Caco-2 (cell line): Measurements from ENCODE around the gene CTF1. TPM values are rescaled to one million over a fixed set of nuclear protein-coding genes. Genes with fewer than 3 reads are reported as not detected.

Experiments used
- BruUV-seq: library from RNA; stranded (reverse); fragments of 400-500 nt; replicated peaks from 2 replicates; lab custom pipeline; 2021; lab: Mats Ljungman, UMichigan
- CTCF ChIA-PET: fragments of 300-600 bp; sonication (Branson Sonifier 250); formaldehyde crosslinking; loops from one replicate; lab custom pipeline; 2022; ENCODE audit warnings: antibody characterized with exemption; lab: Charles Lee
- POLR2A ChIA-PET: fragments of 300-600 bp; sonication (Branson Sonifier 250); formaldehyde crosslinking; loops from one replicate; lab custom pipeline; 2022; ENCODE audit warnings: antibody characterized with exemption; lab: Charles Lee
- DNase-seq, 2 experiments: peaks; one replicate each; pipeline versions ENCODE4 v3.0.0 to v3.0.0-alpha.2; 2020 to 2022
- H3K27me3 ChIP-seq: replicated peaks from 2 replicates; pipeline ENCODE4 v1.6.0; 2011; ENCODE audit warnings: low read length; ENCODE audit not compliant: control insufficient read depth, insufficient read depth
- H3K36me3 ChIP-seq: 2 replicates; pipeline ENCODE4 v1.5.1; 2011; ENCODE audit warnings: low read length; ENCODE audit not compliant: control insufficient read depth, insufficient read depth
- H3K4me1 ChIP-seq: fragments of 250-450 bp; sonication (Bioruptor Pico); 2 replicates; pipeline ENCODE4 v1.5.1; 2020; ENCODE audit warnings: mild to moderate bottlenecking
- H3K4me3 ChIP-seq: 2 replicates; pipeline ENCODE4 v1.5.1; 2011; ENCODE audit warnings: low read depth, mild to moderate bottlenecking, control low read depth, low read length
- H3K9me3 ChIP-seq: fragments of 250-450 bp; sonication (Bioruptor Pico); 2 replicates; pipeline ENCODE4 v1.5.1; 2020; ENCODE audit warnings: mild to moderate bottlenecking, moderate library complexity
- H3K27ac Mint-ChIP-seq: one replicate; pipeline ENCODE4 v1.8.0; 2022; ENCODE audit warnings: mixed read lengths; ENCODE audit not compliant: unreplicated experiment
- H3K27me3 Mint-ChIP-seq: one replicate; pipeline ENCODE4 v1.8.0; 2022; ENCODE audit warnings: mixed read lengths; ENCODE audit not compliant: insufficient read depth, unreplicated experiment
- H3K36me3 Mint-ChIP-seq: one replicate; pipeline ENCODE4 v1.8.0; 2022; ENCODE audit warnings: mild to moderate bottlenecking, mixed read lengths; ENCODE audit not compliant: insufficient read depth, unreplicated experiment
- H3K4me1 Mint-ChIP-seq: one replicate; pipeline ENCODE4 v1.8.0; 2022; ENCODE audit warnings: low read depth, mixed read lengths; ENCODE audit not compliant: unreplicated experiment
- H3K4me3 Mint-ChIP-seq: one replicate; pipeline ENCODE4 v1.8.0; 2022; ENCODE audit warnings: mild to moderate bottlenecking, moderate library complexity, mixed read lengths; ENCODE audit not compliant: unreplicated experiment
- H3K9me3 Mint-ChIP-seq: one replicate; pipeline ENCODE4 v1.8.0; 2022; ENCODE audit warnings: mixed read lengths; ENCODE audit not compliant: unreplicated experiment
- intact Hi-C: fragments of 100-400 bp; cut with micrococcal nuclease; formaldehyde crosslinking; loops from one replicate; pipeline ENCODE4 v1.10.0; 2022; ENCODE audit not compliant: unreplicated experiment
- total RNA-seq: library from RNA; stranded (reverse); gene quantifications from 2 replicates; pipeline ENCODE4 v1.2.3, GENCODE V29; 2022
- TF ChIP-seq, protein P1 (sequence below), 2 experiments: fragments of 200-600 bp in 1 of 2; IDR thresholded peaks; 1 replicate in 1 of 2; 2 replicates in 1 of 2; pipeline versions ENCODE4 v1.5.1 to v1.8.0; 2011 to 2022; ENCODE audit warnings: antibody characterized with exemption in 1 of 2, control low read depth in 1 of 2, inconsistent platforms in 1 of 2, low read depth in 1 of 2, low read length in 1 of 2, mild to moderate bottlenecking in 1 of 2, moderate library complexity in 1 of 2; ENCODE audit not compliant: insufficient read depth in 1 of 2, severe bottlenecking in 1 of 2, unreplicated experiment in 1 of 2

The CTF1 gene
- total RNA-seq, 1 experiment from 2014 or later = 2.4 TPM

DNA sequence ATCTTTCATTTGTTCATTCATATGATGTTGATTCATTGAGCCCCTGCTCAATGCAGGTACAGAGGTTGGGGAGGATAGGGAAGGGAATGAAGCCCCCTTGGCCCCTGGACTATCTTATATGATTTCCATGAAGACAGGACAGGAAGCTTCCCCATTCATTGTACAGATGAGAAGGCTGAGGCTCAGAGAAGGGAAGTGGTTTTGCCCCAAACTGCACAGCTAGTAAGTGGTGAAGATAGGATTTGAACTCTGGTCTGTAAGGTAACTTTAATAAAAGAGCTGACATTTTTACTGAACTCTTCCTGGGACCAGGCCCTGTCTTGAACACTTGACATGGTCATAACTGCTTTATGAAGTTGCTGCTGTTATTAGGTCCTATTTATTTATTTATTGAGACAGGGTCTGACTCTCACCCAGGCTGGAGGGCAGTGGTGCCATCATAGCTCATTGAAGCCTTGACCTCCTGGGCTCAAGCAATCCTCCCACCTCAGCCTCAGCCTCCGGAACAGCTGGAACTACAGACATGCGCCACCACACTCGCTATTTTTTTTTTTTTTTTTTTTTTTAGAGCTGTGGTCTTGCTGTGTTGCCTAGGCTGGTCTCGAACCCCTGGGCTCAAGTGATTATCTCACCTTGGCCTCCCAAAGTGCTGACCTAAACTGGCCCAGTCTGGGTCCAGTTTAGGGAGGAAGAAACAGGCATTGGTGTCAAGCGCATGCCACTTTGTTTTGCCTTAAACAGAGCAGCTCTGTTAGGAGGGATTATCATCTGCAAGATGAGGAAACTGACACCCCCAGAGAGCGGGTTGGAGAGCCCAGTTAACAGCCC lies 5.0 kb downstream of the CTF1 start:
- no peaks in the 10 kb centered on the region for H3K36me3 ChIP-seq
- no peak for DNase-seq
- no peaks in the 10 kb centered on the region for H3K9me3 ChIP-seq
- Mint-ChIP-seq H3K27ac (no peak overlapping the region), H3K9me3 (no peaks in the 10 kb centered on the region), H3K4me3 (peak overlapping the region; percentile 24), H3K4me1 (peaks cover 9% of the 10 kb centered on the region), H3K27me3 (no peaks in the 10 kb centered on the region), H3K36me3 (peaks cover 6% of the 10 kb centered on the region)
- TF ChIP-seq, protein P1, sequence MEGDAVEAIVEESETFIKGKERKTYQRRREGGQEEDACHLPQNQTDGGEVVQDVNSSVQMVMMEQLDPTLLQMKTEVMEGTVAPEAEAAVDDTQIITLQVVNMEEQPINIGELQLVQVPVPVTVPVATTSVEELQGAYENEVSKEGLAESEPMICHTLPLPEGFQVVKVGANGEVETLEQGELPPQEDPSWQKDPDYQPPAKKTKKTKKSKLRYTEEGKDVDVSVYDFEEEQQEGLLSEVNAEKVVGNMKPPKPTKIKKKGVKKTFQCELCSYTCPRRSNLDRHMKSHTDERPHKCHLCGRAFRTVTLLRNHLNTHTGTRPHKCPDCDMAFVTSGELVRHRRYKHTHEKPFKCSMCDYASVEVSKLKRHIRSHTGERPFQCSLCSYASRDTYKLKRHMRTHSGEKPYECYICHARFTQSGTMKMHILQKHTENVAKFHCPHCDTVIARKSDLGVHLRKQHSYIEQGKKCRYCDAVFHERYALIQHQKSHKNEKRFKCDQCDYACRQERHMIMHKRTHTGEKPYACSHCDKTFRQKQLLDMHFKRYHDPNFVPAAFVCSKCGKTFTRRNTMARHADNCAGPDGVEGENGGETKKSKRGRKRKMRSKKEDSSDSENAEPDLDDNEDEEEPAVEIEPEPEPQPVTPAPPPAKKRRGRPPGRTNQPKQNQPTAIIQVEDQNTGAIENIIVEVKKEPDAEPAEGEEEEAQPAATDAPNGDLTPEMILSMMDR (IDR thresholded peaks at IDR 0.05; ENCODE audit: insufficient read depth in 1 of 2, low read depth in 1 of 2, low read length in 1 of 2, severe bottlenecking in 1 of 2, unreplicated experiment in 1 of 2) = no peak
- H3K4me3 ChIP-seq = peak overlapping the region; percentile 28
- H3K27me3 ChIP-seq = no peaks in the 10 kb centered on the region
- intact Hi-C loops = no loop called here
- ChIA-PET POLR2A (no interaction called here), CTCF (interaction anchor here (1.6 to 1.9 kb wide), 2 partner anchors 57 to 161 kb away, joined by 3 to 12 read pairs; a partner anchor contains a TSS)
- H3K4me1 ChIP-seq = peaks cover 4% of the 10 kb centered on the region
- no TSS peak for BruUV-seq

DNA sequence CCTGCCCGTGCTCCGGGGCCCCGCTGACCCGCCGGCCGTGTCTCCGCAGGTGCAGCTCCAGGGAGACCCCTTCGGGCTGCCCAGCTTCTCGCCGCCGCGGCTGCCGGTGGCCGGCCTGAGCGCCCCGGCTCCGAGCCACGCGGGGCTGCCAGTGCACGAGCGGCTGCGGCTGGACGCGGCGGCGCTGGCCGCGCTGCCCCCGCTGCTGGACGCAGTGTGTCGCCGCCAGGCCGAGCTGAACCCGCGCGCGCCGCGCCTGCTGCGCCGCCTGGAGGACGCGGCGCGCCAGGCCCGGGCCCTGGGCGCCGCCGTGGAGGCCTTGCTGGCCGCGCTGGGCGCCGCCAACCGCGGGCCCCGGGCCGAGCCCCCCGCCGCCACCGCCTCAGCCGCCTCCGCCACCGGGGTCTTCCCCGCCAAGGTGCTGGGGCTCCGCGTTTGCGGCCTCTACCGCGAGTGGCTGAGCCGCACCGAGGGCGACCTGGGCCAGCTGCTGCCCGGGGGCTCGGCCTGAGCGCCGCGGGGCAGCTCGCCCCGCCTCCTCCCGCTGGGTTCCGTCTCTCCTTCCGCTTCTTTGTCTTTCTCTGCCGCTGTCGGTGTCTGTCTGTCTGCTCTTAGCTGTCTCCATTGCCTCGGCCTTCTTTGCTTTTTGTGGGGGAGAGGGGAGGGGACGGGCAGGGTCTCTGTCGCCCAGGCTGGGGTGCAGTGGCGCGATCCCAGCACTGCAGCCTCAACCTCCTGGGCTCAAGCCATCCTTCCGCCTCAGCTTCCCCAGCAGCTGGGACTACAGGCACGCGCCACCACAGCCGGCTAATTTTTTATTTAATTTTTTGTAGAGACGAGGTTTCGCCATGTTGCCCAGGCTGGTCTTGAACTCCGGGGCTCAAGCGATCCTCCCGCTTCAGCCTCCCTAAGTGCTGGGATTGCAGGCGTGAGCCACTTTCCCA lies 5.9 kb downstream of the CTF1 start:
- no peaks in the 10 kb centered on the region for H3K27me3 Mint-ChIP-seq
- H3K27ac Mint-ChIP-seq = peak overlapping the region; percentile 6
- H3K27me3 ChIP-seq = no peaks in the 10 kb centered on the region
- H3K4me3 ChIP-seq = peak overlapping the region; percentile 38
- intact Hi-C loops = no loop called here
- BruUV-seq = no TSS peak
- TF ChIP-seq, protein P1 (IDR thresholded peaks at IDR 0.05; ENCODE audit: insufficient read depth in 1 of 2, low read depth in 1 of 2, low read length in 1 of 2, severe bottlenecking in 1 of 2, unreplicated experiment in 1 of 2) = no peak
- DNase-seq = peak in 1 of 2 experiments; percentile 66
- H3K4me1 Mint-ChIP-seq = peaks cover 9% of the 10 kb centered on the region
- POLR2A ChIA-PET = no interaction called here
- H3K9me3 ChIP-seq = no peaks in the 10 kb centered on the region
- no peaks in the 10 kb centered on the region for H3K9me3 Mint-ChIP-seq
- peak overlapping the region; percentile 79 for H3K4me3 Mint-ChIP-seq
- no peaks in the 10 kb centered on the region for H3K36me3 ChIP-seq
- H3K4me1 ChIP-seq = no peaks in the 10 kb centered on the region
- no peaks in the 10 kb centered on the region for H3K36me3 Mint-ChIP-seq
- CTCF ChIA-PET = interaction anchor here (1.6 to 1.9 kb wide), 2 partner anchors 58 to 162 kb away, joined by 3 to 12 read pairs; a partner anchor contains a TSS

DNA sequence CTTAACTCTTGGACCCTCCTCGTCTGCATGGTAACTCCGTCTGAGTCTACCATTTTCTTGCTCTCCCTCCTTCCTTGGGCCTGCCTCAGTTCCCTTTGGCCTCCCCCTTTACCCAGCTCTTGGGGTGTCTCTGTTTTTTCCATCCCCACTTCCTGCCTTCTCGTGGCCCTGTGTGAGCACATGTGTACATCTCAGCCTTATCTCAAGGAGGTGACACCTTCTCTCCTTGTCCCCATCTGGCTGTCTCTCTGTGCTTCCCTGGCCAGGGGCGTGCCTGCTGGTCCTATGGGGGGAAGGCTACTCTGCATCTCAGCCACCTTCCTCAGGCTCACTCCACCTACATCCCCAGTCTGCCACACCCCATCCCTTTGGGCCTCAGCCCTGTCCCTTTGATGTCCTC lies 6.6 kb downstream of the CTF1 start:
- no peaks in the 10 kb centered on the region for H3K9me3 ChIP-seq
- Mint-ChIP-seq H3K4me1 (peaks cover 9% of the 10 kb centered on the region), H3K4me3 (peak overlapping the region; percentile 79), H3K36me3 (no peaks in the 10 kb centered on the region), H3K27me3 (no peaks in the 10 kb centered on the region), H3K9me3 (no peaks in the 10 kb centered on the region), H3K27ac (peak overlapping the region; percentile 6)
- H3K4me1 ChIP-seq = no peaks in the 10 kb centered on the region
- intact Hi-C loops = no loop called here
- no peak for DNase-seq
- BruUV-seq = no TSS peak
- no peak overlapping the region for H3K4me3 ChIP-seq
- H3K27me3 ChIP-seq = no peaks in the 10 kb centered on the region
- ChIA-PET POLR2A (no interaction called here), CTCF (interaction anchor here (1.9 kb wide), 1 partner anchor 59 kb away, joined by 12 read pairs; no protein-coding TSS in a partner anchor)
- TF ChIP-seq, protein P1 (IDR thresholded peaks at IDR 0.05; ENCODE audit: insufficient read depth in 1 of 2, low read depth in 1 of 2, low read length in 1 of 2, severe bottlenecking in 1 of 2, unreplicated experiment in 1 of 2) = no peak
- H3K36me3 ChIP-seq = no peaks in the 10 kb centered on the region
